Neural cell (in vitro differentiated cells): ENCODE data around the gene UBE4A.

Experiments used
- EP300 ChIP-seq: fragments of 450-650 bp; conservative IDR thresholded peaks from 2 replicates; pipeline ENCODE4 v1.6.1; 2014; ENCODE audit warnings: antibody characterized with exemption, mild to moderate bottlenecking, moderate library complexity; ENCODE audit not compliant: poor library complexity, severe bottlenecking
- EZH2 ChIP-seq: fragments of 200-600, 300-800 bp; shearing (Covaris generic), sonication (generic); IDR thresholded peaks from 2 replicates; pipeline ENCODE4 v1.6.1; 2014; ENCODE audit warnings: antibody characterized with exemption, low read length, borderline replicate concordance, mild to moderate bottlenecking; ENCODE audit not compliant: insufficient read depth, poor library complexity, severe bottlenecking
- MXI1 ChIP-seq: fragments of 450-650 bp; conservative IDR thresholded peaks from 2 replicates; pipeline ENCODE4 v1.6.1; 2014; ENCODE audit warnings: antibody characterized with exemption, mild to moderate bottlenecking; ENCODE audit not compliant: poor library complexity, severe bottlenecking
- POLR2AphosphoS5 ChIP-seq: IDR thresholded peaks from 2 replicates; pipeline ENCODE4 v1.6.1; 2012
- RAD21 ChIP-seq: fragments of 450-650 bp; conservative IDR thresholded peaks from 2 replicates; pipeline ENCODE4 v1.6.1; 2014; ENCODE audit warnings: antibody characterized with exemption, mild to moderate bottlenecking, moderate library complexity
- REST ChIP-seq: IDR thresholded peaks from 2 replicates; pipeline ENCODE4 v1.6.1; 2012; ENCODE audit warnings: borderline replicate concordance
- SMC3 ChIP-seq: fragments of 450-650 bp; conservative IDR thresholded peaks from 2 replicates; pipeline ENCODE4 v1.6.1; 2014; ENCODE audit warnings: antibody characterized with exemption, mild to moderate bottlenecking, moderate library complexity; ENCODE audit not compliant: poor library complexity
- TAF1 ChIP-seq: IDR thresholded peaks from 2 replicates; pipeline ENCODE4 v1.6.1; 2012; ENCODE audit warnings: low read depth
- TF ChIP-seq, protein P1 (sequence below): fragments of 450-650 bp; IDR thresholded peaks from 2 replicates; pipeline ENCODE4 v1.5.1; 2014; ENCODE audit warnings: antibody characterized with exemption, mild to moderate bottlenecking, moderate library complexity; ENCODE audit not compliant: poor library complexity, severe bottlenecking

GRCh38 chr11:118441770-118442275 is 82.4 kb downstream of the UBE4A start:
- TF ChIP-seq, protein P1, sequence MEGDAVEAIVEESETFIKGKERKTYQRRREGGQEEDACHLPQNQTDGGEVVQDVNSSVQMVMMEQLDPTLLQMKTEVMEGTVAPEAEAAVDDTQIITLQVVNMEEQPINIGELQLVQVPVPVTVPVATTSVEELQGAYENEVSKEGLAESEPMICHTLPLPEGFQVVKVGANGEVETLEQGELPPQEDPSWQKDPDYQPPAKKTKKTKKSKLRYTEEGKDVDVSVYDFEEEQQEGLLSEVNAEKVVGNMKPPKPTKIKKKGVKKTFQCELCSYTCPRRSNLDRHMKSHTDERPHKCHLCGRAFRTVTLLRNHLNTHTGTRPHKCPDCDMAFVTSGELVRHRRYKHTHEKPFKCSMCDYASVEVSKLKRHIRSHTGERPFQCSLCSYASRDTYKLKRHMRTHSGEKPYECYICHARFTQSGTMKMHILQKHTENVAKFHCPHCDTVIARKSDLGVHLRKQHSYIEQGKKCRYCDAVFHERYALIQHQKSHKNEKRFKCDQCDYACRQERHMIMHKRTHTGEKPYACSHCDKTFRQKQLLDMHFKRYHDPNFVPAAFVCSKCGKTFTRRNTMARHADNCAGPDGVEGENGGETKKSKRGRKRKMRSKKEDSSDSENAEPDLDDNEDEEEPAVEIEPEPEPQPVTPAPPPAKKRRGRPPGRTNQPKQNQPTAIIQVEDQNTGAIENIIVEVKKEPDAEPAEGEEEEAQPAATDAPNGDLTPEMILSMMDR = no peak
- TF ChIP-seq POLR2AphosphoS5 = no peak
- TF ChIP-seq EZH2 = no peak
- TF ChIP-seq REST = no peak
- TF ChIP-seq MXI1 = no peak
- no peak for TF ChIP-seq RAD21
- no peak for TF ChIP-seq EP300
- no peak for TF ChIP-seq TAF1
- no peak for TF ChIP-seq SMC3
